BE2C (cell line): ENCODE data around the gene ALDH16A1.
A peak's percentile ranks its signal among the peaks of the same experiment; 100 is the strongest.

Source experiments
- DNase-seq: peaks from one replicate; pipeline ENCODE4 v3.0.0-alpha.2; 2020
- H3K27me3 ChIP-seq: fragments of 250-450 bp; sonication (Bioruptor Pico); 2 replicates; pipeline ENCODE4 v1.5.1; 2020; ENCODE audit warnings: mild to moderate bottlenecking
- H3K36me3 ChIP-seq: fragments of 250-450 bp; sonication (Bioruptor Pico); 2 replicates; pipeline ENCODE4 v1.5.1; 2020; ENCODE audit warnings: mild to moderate bottlenecking
- H3K4me1 ChIP-seq: fragments of 250-450 bp; sonication (Bioruptor Pico); 2 replicates; pipeline ENCODE4 v1.5.1; 2020
- H3K4me3 ChIP-seq: 2 replicates; pipeline ENCODE4 v1.5.1; 2011; ENCODE audit warnings: low read depth, low read length
- H3K9me3 ChIP-seq: fragments of 250-450 bp; sonication (Bioruptor Pico); 2 replicates; pipeline ENCODE4 v1.5.1; 2020
- CTCF ChIP-seq: IDR thresholded peaks from 2 replicates; pipeline ENCODE4 v1.5.1; 2012; ENCODE audit warnings: mild to moderate bottlenecking, low read depth, low read length

The ALDH16A1 gene

GRCh38 chr19:49490287-49491029 is 37.4 kb downstream of the ALDH16A1 start:
- H3K9me3 ChIP-seq: no peaks in the 10 kb centered on the region
- peak overlapping the region; percentile 94 for H3K4me3 ChIP-seq
- H3K27me3 ChIP-seq: no peaks in the 10 kb centered on the region; the same call in none of the 2 replicates
- no peak for TF ChIP-seq CTCF
- peaks cover 14% of the 10 kb centered on the region; the same call in 1 of the 2 replicates for H3K4me1 ChIP-seq
- H3K36me3 ChIP-seq: peaks cover 59% of the 10 kb centered on the region
- no peak for DNase-seq

GRCh38 chr19:49491030-49491803 is 38.2 kb downstream of the ALDH16A1 start:
- Histone ChIP-seq H3K27me3 (no peaks in the 10 kb centered on the region; the same call in none of the 2 replicates), H3K4me3 (peak overlapping the region; percentile 94), H3K9me3 (no peaks in the 10 kb centered on the region), H3K4me1 (peaks cover 14% of the 10 kb centered on the region; the same call in 1 of the 2 replicates), H3K36me3 (peaks cover 59% of the 10 kb centered on the region)
- no peak for TF ChIP-seq CTCF
- DNase-seq: peak; percentile 34

GRCh38 chr19:49491804-49492572 is 39.0 kb downstream of the ALDH16A1 start:
- Histone ChIP-seq H3K9me3 (no peaks in the 10 kb centered on the region), H3K4me3 (no peak overlapping the region), H3K36me3 (peaks cover 61% of the 10 kb centered on the region), H3K4me1 (peaks cover 14% of the 10 kb centered on the region; the same call in 1 of the 2 replicates), H3K27me3 (no peaks in the 10 kb centered on the region; the same call in none of the 2 replicates)
- DNase-seq: no peak
- no peak for TF ChIP-seq CTCF

- DNase-seq: peak; percentile 38
- no peak overlapping the region for H3K4me3 ChIP-seq
- peaks cover 67% of the 10 kb centered on the region for H3K36me3 ChIP-seq
- no peaks in the 10 kb centered on the region; the same call in none of the 2 replicates for H3K27me3 ChIP-seq
- no peaks in the 10 kb centered on the region for H3K9me3 ChIP-seq
- TF ChIP-seq CTCF: no peak
- H3K4me1 ChIP-seq: peaks cover 16% of the 10 kb centered on the region
Measured at GRCh38 chr19:49492573-49493405, 39.8 kb downstream of the ALDH16A1 start.

GRCh38 chr19:49496574-49497008 is 43.6 kb downstream of the ALDH16A1 start:
- Histone ChIP-seq H3K4me1 (peaks cover 23% of the 10 kb centered on the region), H3K4me3 (peak overlapping the region; percentile 100), H3K27me3 (no peaks in the 10 kb centered on the region; the same call in none of the 2 replicates), H3K36me3 (peaks cover 56% of the 10 kb centered on the region), H3K9me3 (no peaks in the 10 kb centered on the region)
- DNase-seq: no peak
- no peak for TF ChIP-seq CTCF
